Thoracic aorta (tissue), 2 donors: Measurements from ENCODE around the gene TBC1D7. TPM values are rescaled to one million over a fixed set of nuclear protein-coding genes. Genes with fewer than 3 reads are reported as not detected.

Experiments
- ATAC-seq: fragments of 150-250 bp; one replicate; pipeline ENCODE4 v1.8.0; 2017; ENCODE audit warnings: low read depth; ENCODE audit not compliant: insufficient number of reproducible peaks, low FRiP score
- DNase-seq: peaks from one replicate; pipeline ENCODE4 v3.0.0-alpha.2; 2020; ENCODE audit warnings: low spot score
- H3K27ac ChIP-seq, 2 donors: fragments of 200-600 bp; sonication (generic); 1 replicate in 1 of 2; 2 replicates in 1 of 2; pipeline ENCODE4 v1.5.1; 2016; ENCODE audit warnings: mild to moderate bottlenecking in 2 of 2, moderate library complexity in 2 of 2
- H3K27me3 ChIP-seq: fragments of 200-600 bp; sonication (generic); replicated peaks from 2 replicates; pipeline ENCODE4 v1.6.0; 2016; ENCODE audit warnings: mild to moderate bottlenecking; ENCODE audit not compliant: insufficient read depth
- H3K36me3 ChIP-seq: fragments of 200-600 bp; sonication (generic); one replicate; pipeline ENCODE4 v1.5.1; 2016
- H3K4me1 ChIP-seq, 2 donors: fragments of 200-600 bp; sonication (generic); 1 replicate in 1 of 2; 2 replicates in 1 of 2; pipeline versions ENCODE4 v1.5.1 to v1.6.0; 2016; ENCODE audit warnings: low read depth in 2 of 2, mild to moderate bottlenecking in 1 of 2; ENCODE audit not compliant: control insufficient read depth in 1 of 2
- H3K4me3 ChIP-seq: fragments of 200-600 bp; sonication (generic); 2 replicates; pipeline ENCODE4 v1.5.1; 2016; ENCODE audit warnings: mild to moderate bottlenecking
- H3K9me3 ChIP-seq: fragments of 200-600 bp; sonication (generic); 2 replicates; pipeline ENCODE4 v1.5.1; 2016
- CTCF ChIP-seq: fragments of 200-600 bp; sonication (generic); IDR thresholded peaks from one replicate; pipeline ENCODE4 v1.5.1; 2019; ENCODE audit warnings: antibody characterized with exemption
- total RNA-seq, 2 donors: library from RNA; depleted of rRNA; stranded (reverse); fragments of >200 nt; gene quantifications; one replicate each; pipeline versions ENCODE4 v1.1.0 to v1.2.3, GENCODE V29; 2016

The TBC1D7 gene
- total RNA-seq, 2 donors from 2014 or later, result 7.3 to 17.9 TPM

GRCh38 chr6:13373488-13373886 lies 45.1 kb upstream of the TBC1D7 start:
- H3K9me3 ChIP-seq, result no peaks in the 10 kb centered on the region
- H3K27me3 ChIP-seq, result no peaks in the 10 kb centered on the region
- H3K36me3 ChIP-seq, result no peaks in the 10 kb centered on the region
- peak; percentile 76 for ATAC-seq
- TF ChIP-seq CTCF, result no peak
- DNase-seq, result no peak
- H3K4me1 ChIP-seq, result peaks cover 0 to 13% of the 10 kb centered on the region in 2 donors
- no peak overlapping the region for H3K4me3 ChIP-seq
- H3K27ac ChIP-seq, result peak overlapping the region in 1 of 2 donors; percentile 35

- peak overlapping the region in 1 of 2 donors; percentile 9 for H3K27ac ChIP-seq
- H3K4me1 ChIP-seq, result peaks cover 0 to 13% of the 10 kb centered on the region in 2 donors
- no peaks in the 10 kb centered on the region for H3K36me3 ChIP-seq
- DNase-seq, result no peak
- H3K9me3 ChIP-seq, result no peaks in the 10 kb centered on the region
- H3K27me3 ChIP-seq, result no peaks in the 10 kb centered on the region
- no peak overlapping the region for H3K4me3 ChIP-seq
- ATAC-seq, result no peak
- TF ChIP-seq CTCF, result no peak
These were observed 44.6 kb upstream of the TBC1D7 start for GRCh38 chr6:13372688-13373487.

- H3K27ac ChIP-seq, result no peak overlapping the region
These were observed 43.7 kb upstream of the TBC1D7 start for GRCh38 chr6:13372076-13372475.

GRCh38 chr6:13371421-13372072 lies 43.2 kb upstream of the TBC1D7 start:
- Histone ChIP-seq H3K27ac (no peak overlapping the region), H3K27me3 (no peaks in the 10 kb centered on the region), H3K36me3 (no peaks in the 10 kb centered on the region), H3K4me1 (peaks cover 0 to 13% of the 10 kb centered on the region in 2 donors), H3K4me3 (no peak overlapping the region), H3K9me3 (no peaks in the 10 kb centered on the region)
- no peak for TF ChIP-seq CTCF
- no peak for DNase-seq
- no peak for ATAC-seq

More at GRCh38 chr6:13372076-13372475, 43.7 kb upstream of the TBC1D7 start:
- Histone ChIP-seq H3K9me3 (no peaks in the 10 kb centered on the region), H3K27me3 (no peaks in the 10 kb centered on the region), H3K36me3 (no peaks in the 10 kb centered on the region), H3K4me3 (no peak overlapping the region), H3K4me1 (peaks cover 0 to 13% of the 10 kb centered on the region in 2 donors)
- no peak for TF ChIP-seq CTCF
- no peak for ATAC-seq
- no peak for DNase-seq

- DNase-seq, result no peak
- Histone ChIP-seq H3K27ac (no peak overlapping the region), H3K36me3 (no peaks in the 10 kb centered on the region), H3K27me3 (no peaks in the 10 kb centered on the region), H3K4me1 (peaks cover 0 to 13% of the 10 kb centered on the region in 2 donors), H3K4me3 (no peak overlapping the region), H3K9me3 (no peaks in the 10 kb centered on the region)
- TF ChIP-seq CTCF, result no peak
- no peak for ATAC-seq
These were observed 42.3 kb upstream of the TBC1D7 start for GRCh38 chr6:13370623-13371022.
